GM12878 (cell line): ENCODE results near the gene CDK11A.
"Not testable (repeated sequence)": the region's sequence is repeated elsewhere in the genome, so short reads cannot be mapped to it uniquely, and the experiment has no call there.

ENCODE experiments used
- CREM ChIP-seq: IDR thresholded peaks from 2 replicates; pipeline ENCODE4 v1.6.1; 2014; ENCODE audit warnings: antibody characterized with exemption, low read depth
- IRF4 ChIP-seq: IDR thresholded peaks from 2 replicates; pipeline ENCODE4 v1.6.1; 2011; ENCODE audit warnings: low read depth, low read length
- NBN ChIP-seq: fragments of 450-650 bp; IDR thresholded peaks from 2 replicates; pipeline ENCODE4 v1.6.1; 2016
- NFYB ChIP-seq: IDR thresholded peaks from 2 replicates; pipeline ENCODE4 v1.6.1; 2011; ENCODE audit warnings: low read depth, mild to moderate bottlenecking, low read length, improper control_type of control experiment, moderate library complexity; ENCODE audit not compliant: insufficient read depth
- NR2C2 ChIP-seq: IDR thresholded peaks from 2 replicates; pipeline ENCODE4 v1.6.1; 2011; ENCODE audit warnings: borderline replicate concordance, low read depth; ENCODE audit not compliant: control insufficient read depth, insufficient read length
- POLR2A ChIP-seq: IDR thresholded peaks from 2 replicates; pipeline ENCODE4 v1.6.1; 2011; ENCODE audit warnings: low read depth, mild to moderate bottlenecking, low read length
- POLR2AphosphoS5 ChIP-seq: IDR thresholded peaks from 2 replicates; pipeline ENCODE4 v1.6.1; 2011; ENCODE audit warnings: mild to moderate bottlenecking, low read length, inconsistent platforms
- ZNF274 ChIP-seq: IDR thresholded peaks from one replicate; pipeline ENCODE4 v1.8.0; 2011; ENCODE audit not compliant: insufficient read length, insufficient read depth
- TF ChIP-seq, protein P1 (sequence below), 3 experiments: IDR thresholded peaks in 2 of 3; conservative IDR thresholded peaks in 1 of 3; 2 replicates each; pipeline ENCODE4 v1.5.1; 2011; ENCODE audit warnings: low read depth in 3 of 3, low read length in 3 of 3, mild to moderate bottlenecking in 3 of 3, control low read depth in 2 of 3, moderate library complexity in 2 of 3, inconsistent platforms in 1 of 3, mixed read lengths in 1 of 3; ENCODE audit not compliant: control insufficient read depth in 2 of 3, insufficient read depth in 1 of 3; ENCODE audit errors: extremely low read depth in 1 of 3
- TF ChIP-seq, protein P2 (sequence below): IDR thresholded peaks from 2 replicates; pipeline ENCODE4 v1.6.1; 2011; ENCODE audit warnings: low read depth, low read length, improper control_type of control experiment, borderline replicate concordance

DNA sequence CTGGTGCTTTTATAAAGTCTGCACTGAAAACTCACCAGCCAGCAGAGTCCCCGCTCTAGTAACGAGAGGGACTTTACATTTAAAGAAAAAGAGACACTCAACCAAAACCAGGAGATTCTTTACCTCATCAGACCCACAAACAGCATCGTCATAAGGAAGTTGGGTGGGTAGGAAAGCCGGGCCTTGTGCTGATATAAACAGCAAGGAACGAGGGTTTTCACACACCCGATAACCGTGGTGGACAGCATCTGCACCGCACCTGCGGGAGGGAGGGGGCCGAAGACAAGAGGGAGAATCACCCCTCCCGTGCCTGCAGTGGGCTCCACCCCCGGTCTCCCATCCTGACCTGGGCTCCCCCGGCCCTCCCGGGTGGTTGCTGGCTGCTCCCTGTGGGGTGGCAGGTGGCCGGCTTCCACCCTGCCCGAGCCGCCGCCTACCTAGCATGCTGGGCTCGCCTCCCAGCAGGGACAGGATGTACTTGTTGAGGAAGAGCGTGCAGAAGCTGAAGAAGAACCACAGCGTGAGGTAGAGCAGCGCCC lies 14.7 kb upstream of the CDK11A start:
- not testable (repeated sequence) for TF ChIP-seq NR2C2, ZNF274, CREM, NBN, NFYB, POLR2AphosphoS5, IRF4, POLR2A
- TF ChIP-seq, protein P1, sequence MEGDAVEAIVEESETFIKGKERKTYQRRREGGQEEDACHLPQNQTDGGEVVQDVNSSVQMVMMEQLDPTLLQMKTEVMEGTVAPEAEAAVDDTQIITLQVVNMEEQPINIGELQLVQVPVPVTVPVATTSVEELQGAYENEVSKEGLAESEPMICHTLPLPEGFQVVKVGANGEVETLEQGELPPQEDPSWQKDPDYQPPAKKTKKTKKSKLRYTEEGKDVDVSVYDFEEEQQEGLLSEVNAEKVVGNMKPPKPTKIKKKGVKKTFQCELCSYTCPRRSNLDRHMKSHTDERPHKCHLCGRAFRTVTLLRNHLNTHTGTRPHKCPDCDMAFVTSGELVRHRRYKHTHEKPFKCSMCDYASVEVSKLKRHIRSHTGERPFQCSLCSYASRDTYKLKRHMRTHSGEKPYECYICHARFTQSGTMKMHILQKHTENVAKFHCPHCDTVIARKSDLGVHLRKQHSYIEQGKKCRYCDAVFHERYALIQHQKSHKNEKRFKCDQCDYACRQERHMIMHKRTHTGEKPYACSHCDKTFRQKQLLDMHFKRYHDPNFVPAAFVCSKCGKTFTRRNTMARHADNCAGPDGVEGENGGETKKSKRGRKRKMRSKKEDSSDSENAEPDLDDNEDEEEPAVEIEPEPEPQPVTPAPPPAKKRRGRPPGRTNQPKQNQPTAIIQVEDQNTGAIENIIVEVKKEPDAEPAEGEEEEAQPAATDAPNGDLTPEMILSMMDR (IDR thresholded peaks at IDR 0.05 in 2 of 3, conservative IDR thresholded peaks at IDR 0.05 in 1 of 3; ENCODE audit: control insufficient read depth in 2 of 3, extremely low read depth in 1 of 3, insufficient read depth in 1 of 3, low read depth in 3 of 3, low read length in 3 of 3) = not testable (repeated sequence)
- TF ChIP-seq, protein P2, sequence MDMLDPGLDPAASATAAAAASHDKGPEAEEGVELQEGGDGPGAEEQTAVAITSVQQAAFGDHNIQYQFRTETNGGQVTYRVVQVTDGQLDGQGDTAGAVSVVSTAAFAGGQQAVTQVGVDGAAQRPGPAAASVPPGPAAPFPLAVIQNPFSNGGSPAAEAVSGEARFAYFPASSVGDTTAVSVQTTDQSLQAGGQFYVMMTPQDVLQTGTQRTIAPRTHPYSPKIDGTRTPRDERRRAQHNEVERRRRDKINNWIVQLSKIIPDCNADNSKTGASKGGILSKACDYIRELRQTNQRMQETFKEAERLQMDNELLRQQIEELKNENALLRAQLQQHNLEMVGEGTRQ = not testable (repeated sequence)
